Loucy (cell line): ENCODE results near the gene ALDH3A2.

ENCODE experiments used
- H2AFZ ChIP-seq: fragments of 200-600 bp; sonication (generic); 2 replicates; pipeline ENCODE4 v1.6.0; 2016; ENCODE audit warnings: antibody characterized with exemption, mild to moderate bottlenecking, low read length, moderate library complexity
- H3F3A ChIP-seq: fragments of 200-600 bp; 2 replicates; pipeline ENCODE4 v1.6.0; 2016; ENCODE audit warnings: antibody characterized with exemption, low read depth, mild to moderate bottlenecking
- H3K27me3 ChIP-seq: fragments of 200-600 bp; sonication (generic); 2 replicates; pipeline ENCODE4 v1.6.1; 2014; ENCODE audit warnings: low read length, mild to moderate bottlenecking; ENCODE audit not compliant: insufficient read depth, poor library complexity, severe bottlenecking
- H3K36me3 ChIP-seq: fragments of 200-600 bp; sonication (generic); 2 replicates; pipeline ENCODE4 v1.6.1; 2016; ENCODE audit warnings: low read length; ENCODE audit not compliant: insufficient read depth
- H3K4me1 ChIP-seq: fragments of 200-600 bp; sonication (generic); 2 replicates; pipeline ENCODE4 v1.5.1; 2014; ENCODE audit warnings: low read length, mild to moderate bottlenecking; ENCODE audit not compliant: insufficient read depth, poor library complexity, severe bottlenecking
- H3K4me2 ChIP-seq: fragments of 200-600 bp; sonication (generic); 2 replicates; pipeline ENCODE4 v1.6.0; 2014; ENCODE audit warnings: antibody characterized with exemption, low read length, low read depth, mild to moderate bottlenecking; ENCODE audit not compliant: poor library complexity, severe bottlenecking
- H3K4me3 ChIP-seq: fragments of 200-600 bp; sonication (generic); 2 replicates; pipeline ENCODE4 v1.5.1; 2014; ENCODE audit warnings: low read length, mild to moderate bottlenecking, mixed read lengths; ENCODE audit not compliant: poor library complexity, severe bottlenecking
- H3K79me2 ChIP-seq: fragments of 200-600 bp; sonication (generic); 2 replicates; pipeline ENCODE4 v1.6.1; 2014; ENCODE audit warnings: low read length; ENCODE audit not compliant: insufficient read depth
- H3K9ac ChIP-seq: fragments of 200-600 bp; sonication (generic); 2 replicates; pipeline ENCODE4 v1.6.0; 2014; ENCODE audit warnings: mild to moderate bottlenecking, low read depth, low read length, moderate library complexity; ENCODE audit not compliant: poor library complexity, severe bottlenecking
- H3K9me2 ChIP-seq: fragments of 200-600 bp; sonication (generic); replicated peaks from 2 replicates; pipeline ENCODE4 v1.6.1; 2016; ENCODE audit warnings: low read depth, low read length, mixed read lengths
- H3K9me3 ChIP-seq: fragments of 200-600 bp; sonication (generic); 2 replicates; pipeline ENCODE4 v1.6.1; 2014; ENCODE audit warnings: mild to moderate bottlenecking, antibody characterized with exemption, low read length, low read depth; ENCODE audit not compliant: insufficient read depth
- H4K20me1 ChIP-seq: fragments of 200-600 bp; sonication (generic); 2 replicates; pipeline ENCODE4 v1.6.0; 2014; ENCODE audit warnings: antibody characterized with exemption, low read length, mild to moderate bottlenecking; ENCODE audit not compliant: insufficient read depth, poor library complexity, severe bottlenecking
- EZH2phosphoT487 ChIP-seq: fragments of 200-600 bp; IDR thresholded peaks from 2 replicates; pipeline ENCODE4 v1.6.1; 2018; ENCODE audit warnings: antibody characterized with exemption, mild to moderate bottlenecking, moderate library complexity, borderline replicate concordance
- TF ChIP-seq, protein P1 (sequence below): fragments of 200-600 bp; sonication (generic); conservative IDR thresholded peaks from 2 replicates; pipeline ENCODE4 v1.5.1; 2014; ENCODE audit warnings: mild to moderate bottlenecking, antibody characterized with exemption, low read length

Gene ALDH3A2

DNA sequence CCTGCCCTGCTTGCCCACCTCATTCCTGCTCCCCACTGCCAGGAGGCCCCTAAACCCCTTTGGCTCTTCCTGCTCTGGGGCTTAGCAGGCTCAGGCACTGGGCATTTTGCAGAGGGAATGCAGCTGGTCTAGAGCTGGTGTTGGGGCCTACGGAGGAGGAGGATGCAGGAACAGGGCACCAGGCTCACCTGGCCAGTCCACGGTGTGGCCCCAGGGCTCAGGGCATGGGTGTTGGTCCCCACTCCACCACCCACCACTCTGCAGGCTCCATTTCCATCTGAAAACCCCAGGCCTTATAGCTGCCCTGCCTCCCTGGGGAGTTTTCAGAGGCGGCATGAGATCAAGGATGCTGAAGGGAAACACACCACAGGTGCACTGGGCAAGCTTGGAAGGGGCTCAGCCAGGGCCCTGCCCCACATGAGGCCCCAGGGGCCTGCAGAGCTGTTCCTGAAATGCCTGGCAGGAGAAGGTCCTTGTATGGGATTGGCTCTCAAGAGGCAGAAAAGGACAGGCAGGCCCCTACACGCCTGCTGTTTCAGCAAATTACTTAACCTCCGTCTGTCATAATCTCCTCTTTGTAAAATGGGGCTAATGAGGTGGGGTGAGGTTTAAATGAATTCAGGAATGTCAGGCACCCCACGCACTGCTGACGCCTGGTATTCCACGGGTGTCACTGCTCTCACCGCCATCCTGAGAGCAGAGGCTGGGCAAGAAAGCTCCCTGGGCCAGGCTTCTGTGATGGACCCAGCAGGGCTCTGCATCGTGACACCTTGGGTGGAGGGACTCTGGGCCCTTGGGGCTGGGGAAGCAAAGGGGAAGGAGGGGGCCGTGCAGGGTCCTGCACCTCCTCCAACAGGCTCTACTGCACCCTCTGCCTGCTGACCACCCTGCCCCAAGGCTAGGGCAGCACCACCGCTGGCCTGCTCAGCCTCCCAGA, 58.5 kb downstream of the ALDH3A2 start:
- H3K9me3 ChIP-seq, result no peaks in the 10 kb centered on the region
- no peaks in the 10 kb centered on the region for H3K4me1 ChIP-seq
- TF ChIP-seq, protein P1, sequence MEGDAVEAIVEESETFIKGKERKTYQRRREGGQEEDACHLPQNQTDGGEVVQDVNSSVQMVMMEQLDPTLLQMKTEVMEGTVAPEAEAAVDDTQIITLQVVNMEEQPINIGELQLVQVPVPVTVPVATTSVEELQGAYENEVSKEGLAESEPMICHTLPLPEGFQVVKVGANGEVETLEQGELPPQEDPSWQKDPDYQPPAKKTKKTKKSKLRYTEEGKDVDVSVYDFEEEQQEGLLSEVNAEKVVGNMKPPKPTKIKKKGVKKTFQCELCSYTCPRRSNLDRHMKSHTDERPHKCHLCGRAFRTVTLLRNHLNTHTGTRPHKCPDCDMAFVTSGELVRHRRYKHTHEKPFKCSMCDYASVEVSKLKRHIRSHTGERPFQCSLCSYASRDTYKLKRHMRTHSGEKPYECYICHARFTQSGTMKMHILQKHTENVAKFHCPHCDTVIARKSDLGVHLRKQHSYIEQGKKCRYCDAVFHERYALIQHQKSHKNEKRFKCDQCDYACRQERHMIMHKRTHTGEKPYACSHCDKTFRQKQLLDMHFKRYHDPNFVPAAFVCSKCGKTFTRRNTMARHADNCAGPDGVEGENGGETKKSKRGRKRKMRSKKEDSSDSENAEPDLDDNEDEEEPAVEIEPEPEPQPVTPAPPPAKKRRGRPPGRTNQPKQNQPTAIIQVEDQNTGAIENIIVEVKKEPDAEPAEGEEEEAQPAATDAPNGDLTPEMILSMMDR, result no peak
- no peak for TF ChIP-seq EZH2phosphoT487
- no peaks in the 10 kb centered on the region for H4K20me1 ChIP-seq
- no peaks in the 10 kb centered on the region for H3F3A ChIP-seq
- H3K36me3 ChIP-seq, result no peaks in the 10 kb centered on the region
- no peak overlapping the region for H3K4me3 ChIP-seq
- H3K27me3 ChIP-seq, result no peaks in the 10 kb centered on the region
- H3K9ac ChIP-seq, result no peak overlapping the region
- no peak overlapping the region for H3K4me2 ChIP-seq
- H3K79me2 ChIP-seq, result no peaks in the 10 kb centered on the region
- H2AFZ ChIP-seq, result no peak overlapping the region
- H3K9me2 ChIP-seq, result no peaks in the 10 kb centered on the region

DNA sequence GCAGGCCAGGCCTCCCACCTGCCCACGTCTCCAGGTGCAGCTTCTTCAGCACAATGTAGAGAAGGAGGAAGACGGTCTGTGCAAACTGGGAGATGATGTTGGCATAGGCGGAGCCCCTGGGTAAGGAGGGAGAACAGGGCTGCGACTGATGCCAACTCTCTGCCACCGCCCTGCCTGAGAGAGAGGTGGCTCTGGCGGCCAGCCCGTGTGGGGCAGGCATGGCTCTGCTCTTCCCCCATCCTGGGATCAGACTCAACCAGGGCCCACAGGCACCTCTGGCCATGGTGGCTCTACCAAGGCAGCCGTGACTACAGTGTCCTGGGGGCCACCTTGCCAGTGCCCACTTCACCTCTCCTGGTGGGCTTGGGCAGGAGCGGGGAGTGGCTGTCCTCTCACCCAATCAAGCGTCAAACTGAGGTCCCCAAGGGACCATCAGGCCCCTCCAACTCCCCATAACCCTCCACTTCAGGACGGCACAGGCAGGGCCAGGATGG, 59.2 kb downstream of the ALDH3A2 start:
- Histone ChIP-seq H3K9ac (no peak overlapping the region), H3K4me1 (no peaks in the 10 kb centered on the region), H3K9me2 (no peaks in the 10 kb centered on the region), H3K9me3 (no peaks in the 10 kb centered on the region), H4K20me1 (no peaks in the 10 kb centered on the region), H3K79me2 (no peaks in the 10 kb centered on the region), H3F3A (no peaks in the 10 kb centered on the region), H3K27me3 (no peaks in the 10 kb centered on the region), H2AFZ (no peak overlapping the region), H3K4me3 (no peak overlapping the region), H3K36me3 (no peaks in the 10 kb centered on the region), H3K4me2 (no peak overlapping the region)
- TF ChIP-seq EZH2phosphoT487, result no peak
- TF ChIP-seq, protein P1, result no peak

DNA sequence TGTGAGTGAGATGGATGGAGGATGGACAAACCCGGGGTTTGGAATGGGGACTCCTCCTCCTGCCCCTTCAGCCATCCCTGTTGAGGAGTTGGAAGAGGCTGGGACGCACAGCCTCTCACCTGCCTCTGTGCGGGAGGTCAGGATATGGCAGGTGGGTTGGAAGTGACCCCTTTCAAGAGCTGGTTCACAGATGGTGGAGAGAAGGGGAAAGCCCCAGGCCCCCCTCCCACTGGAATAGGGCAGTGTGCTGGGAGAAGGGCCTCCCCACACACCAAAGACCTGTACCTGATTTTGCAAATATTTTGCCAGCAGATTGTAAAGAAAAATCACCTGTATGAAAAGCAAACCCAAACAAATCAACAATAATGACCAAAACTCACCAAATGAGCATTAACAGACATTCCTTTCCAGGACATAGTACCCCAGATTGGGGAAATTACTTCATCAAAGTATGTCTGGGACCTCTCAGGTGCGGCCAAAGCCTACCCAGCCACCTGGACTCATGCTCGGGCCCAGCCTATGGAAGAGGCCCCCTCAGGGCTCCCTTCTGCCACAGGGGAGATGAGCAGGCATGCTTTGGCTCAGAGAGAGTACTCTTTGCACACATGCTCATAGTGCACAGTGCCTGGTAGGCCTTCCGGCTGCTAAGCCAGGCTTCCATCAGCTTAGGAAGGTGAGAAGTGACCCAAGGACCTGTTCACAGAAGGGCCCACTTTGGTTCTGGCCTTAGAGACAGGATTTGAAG, 60.1 kb downstream of the ALDH3A2 start:
- H3K4me3 ChIP-seq, result no peak overlapping the region
- no peaks in the 10 kb centered on the region for H3K27me3 ChIP-seq
- H3F3A ChIP-seq, result no peaks in the 10 kb centered on the region
- no peak overlapping the region for H2AFZ ChIP-seq
- no peaks in the 10 kb centered on the region for H3K9me2 ChIP-seq
- no peaks in the 10 kb centered on the region for H3K4me1 ChIP-seq
- no peak overlapping the region for H3K4me2 ChIP-seq
- no peaks in the 10 kb centered on the region for H3K36me3 ChIP-seq
- H3K79me2 ChIP-seq, result no peaks in the 10 kb centered on the region
- H4K20me1 ChIP-seq, result no peaks in the 10 kb centered on the region
- H3K9ac ChIP-seq, result no peak overlapping the region
- no peak for TF ChIP-seq EZH2phosphoT487
- TF ChIP-seq, protein P1, result no peak
- no peaks in the 10 kb centered on the region for H3K9me3 ChIP-seq
